NCI-H526 treated with DMSO at 0.1 percent for 48 hours (cell line): ENCODE data around the gene ABHD8.
"Not testable (repeated sequence)": the region's sequence is repeated elsewhere in the genome, so short reads cannot be mapped to it uniquely, and the experiment has no call there.

ENCODE experiments used
- DNase-seq: peaks from one replicate; lab custom pipeline; 2025; lab: John Stamatoyannopoulos, UW

ABHD8 gene

DNA sequence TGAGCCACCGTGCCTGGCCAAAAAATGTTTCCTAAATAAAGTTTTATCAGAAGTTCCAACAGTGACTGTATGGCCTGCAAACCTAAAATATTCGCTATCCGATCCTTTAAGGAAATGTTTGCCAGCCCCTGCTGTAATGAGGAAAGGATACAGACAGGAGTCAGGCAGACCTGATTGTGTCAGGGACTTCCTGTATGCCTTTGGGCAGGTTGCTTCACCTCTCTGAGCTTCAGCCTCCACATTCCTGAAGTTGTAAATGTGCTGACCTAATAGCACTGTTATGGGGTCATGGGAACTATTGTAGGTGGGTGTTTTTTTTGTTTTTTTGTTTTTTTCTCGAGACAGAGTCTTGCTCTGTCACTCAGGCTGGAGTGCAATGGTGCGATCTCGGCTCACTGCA is 6.2 kb downstream of the ABHD8 start:
- no peak for DNase-seq

DNA sequence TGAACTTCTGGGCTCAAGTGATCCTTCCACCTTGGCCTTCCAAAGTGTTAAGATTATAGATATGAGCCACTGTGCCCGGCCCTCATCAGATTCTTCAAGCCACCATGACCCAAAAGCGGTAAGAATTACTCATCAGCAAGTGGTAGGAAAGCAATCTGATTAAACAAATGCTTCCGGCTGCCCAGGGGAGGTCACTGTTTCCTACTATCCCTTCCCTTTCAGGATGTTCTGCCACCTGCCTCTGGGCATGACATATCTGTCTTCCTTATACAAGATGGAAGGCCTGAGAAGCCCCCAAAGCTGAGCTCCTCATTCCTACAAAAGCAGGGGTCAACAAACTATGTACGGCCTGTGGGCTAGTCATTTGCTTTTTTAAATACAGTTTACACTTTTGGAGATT is 7.0 kb downstream of the ABHD8 start:
- no peak for DNase-seq

DNA sequence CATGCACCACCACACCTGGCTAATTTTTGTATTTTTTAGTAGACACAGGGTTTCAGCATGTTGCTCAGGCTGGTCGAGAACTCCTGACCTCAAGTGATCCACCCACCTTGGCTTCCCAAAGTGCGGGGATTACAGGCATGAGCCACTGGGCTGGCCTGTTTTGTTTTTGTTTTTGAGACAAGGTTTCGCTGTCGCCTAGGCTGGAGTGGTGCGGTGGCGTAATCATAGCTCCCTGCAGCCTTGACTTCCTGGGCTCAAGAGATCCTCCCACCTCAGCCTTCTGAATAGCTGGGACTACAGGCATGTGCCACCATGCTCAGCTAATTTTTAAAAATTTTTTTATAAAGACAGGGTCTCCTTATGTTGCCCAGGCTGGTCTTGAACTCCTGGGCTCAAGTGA is 7.7 kb downstream of the ABHD8 start:
- DNase-seq = not testable (repeated sequence)

DNA sequence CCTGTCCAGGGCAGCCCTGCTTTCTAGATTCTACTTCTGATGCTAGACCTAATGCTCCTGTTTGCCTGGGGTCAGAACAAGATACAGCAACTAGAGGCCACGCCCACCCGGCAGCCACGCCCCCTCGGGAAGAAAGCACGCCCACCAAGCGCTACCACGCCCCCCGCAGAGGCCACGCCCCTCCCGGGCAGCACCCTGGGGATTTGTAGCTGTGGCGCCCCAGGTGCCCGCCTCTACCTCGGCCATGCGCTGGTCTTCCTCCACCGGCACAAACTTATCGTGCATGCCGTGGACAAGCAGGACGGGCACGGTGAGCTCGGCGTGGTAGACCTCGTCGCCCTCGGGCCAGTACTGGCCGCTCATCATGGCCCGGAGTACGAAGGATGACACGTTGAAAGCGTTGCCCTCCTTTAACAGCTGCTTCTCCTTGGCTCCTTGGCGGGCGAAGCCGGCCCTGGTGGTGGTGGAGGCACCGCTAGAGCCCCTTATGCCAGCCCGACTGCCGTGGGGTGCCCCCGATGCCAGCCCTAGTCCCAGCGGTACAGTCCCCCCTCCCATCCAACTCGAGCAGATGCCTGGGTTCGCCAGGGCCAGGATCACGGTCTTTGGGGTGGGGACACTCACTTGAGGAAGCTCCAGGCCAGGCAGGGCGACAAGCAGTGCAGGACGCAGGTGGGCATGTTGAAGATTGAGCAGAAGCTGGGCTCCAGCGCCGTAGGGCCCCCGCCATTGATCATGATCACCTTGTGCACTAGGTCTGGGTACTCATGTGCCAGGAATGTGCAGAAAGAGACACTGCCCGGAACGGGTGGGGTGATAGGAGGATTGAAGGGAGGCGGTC is 9.0 kb downstream of the ABHD8 start:
- no peak for DNase-seq

- DNase-seq = no peak
These were observed 9.6 kb downstream of the ABHD8 start for GRCh38 chr19:17293605-17294004.

DNA sequence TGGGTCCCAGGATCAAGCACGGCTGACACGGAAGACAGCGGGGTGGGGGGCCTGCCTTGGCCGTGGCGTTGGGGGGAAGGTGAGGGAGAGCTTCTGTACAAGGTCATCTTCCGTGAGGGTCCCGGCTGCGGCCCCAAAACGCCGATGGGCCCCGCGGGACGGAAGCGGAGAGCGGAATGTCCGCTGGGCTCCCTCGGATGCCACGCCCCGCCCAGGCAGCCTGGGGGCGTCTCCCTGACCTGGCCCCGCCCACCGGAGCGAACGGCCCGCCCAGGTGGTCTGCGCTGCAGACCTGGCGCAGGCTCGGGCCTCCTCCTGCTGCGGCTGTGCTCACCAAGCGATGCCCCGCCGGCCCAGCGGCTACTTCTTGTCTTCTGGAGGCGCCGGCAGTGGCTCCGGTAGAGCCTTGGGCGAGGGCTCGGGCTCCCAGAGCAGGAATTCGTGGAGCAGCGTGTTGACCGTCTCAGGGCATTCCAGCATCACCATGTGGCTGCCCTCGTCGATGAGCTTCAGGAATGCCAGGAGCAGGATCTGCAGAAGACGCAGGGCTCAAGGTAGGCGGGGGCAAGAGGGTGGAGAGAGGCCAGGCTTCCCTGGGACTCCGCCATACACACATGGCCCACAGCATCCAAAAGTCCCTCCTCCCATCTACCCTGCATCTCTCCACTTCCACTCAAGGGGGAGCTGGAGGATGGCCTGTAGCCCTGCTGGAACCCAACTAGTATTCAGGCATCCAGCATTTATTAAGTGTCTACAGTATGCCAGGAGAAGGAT is 10.7 kb downstream of the ABHD8 start:
- DNase-seq = peak; percentile 40

- DNase-seq = peak; percentile 2
These were observed 13.7 kb downstream of the ABHD8 start for GRCh38 chr19:17289489-17289888.

GRCh38 chr19:17286752-17287151 is 16.5 kb downstream of the ABHD8 start:
- DNase-seq = no peak

GRCh38 chr19:17286263-17286662 is 17.0 kb downstream of the ABHD8 start:
- no peak for DNase-seq

GRCh38 chr19:17285415-17286135 is 17.6 kb downstream of the ABHD8 start:
- DNase-seq = no peak

- no peak for DNase-seq
These were observed 19.7 kb downstream of the ABHD8 start for GRCh38 chr19:17283504-17283996.

- DNase-seq = peak; percentile 54
These were observed 20.6 kb downstream of the ABHD8 start for GRCh38 chr19:17282488-17283125.

- DNase-seq = no peak
These were observed 21.6 kb downstream of the ABHD8 start, which contains the start of gene ANKLE1 for GRCh38 chr19:17281391-17282304. Gene ANKLE1 (plus strand): TSS chr19:17281901. CDS start chr19:17281921, 20 bp downstream.

GRCh38 chr19:17279436-17279835 is 23.8 kb downstream of the ABHD8 start:
- no peak for DNase-seq

GRCh38 chr19:17275441-17276175 is 27.6 kb downstream of the ABHD8 start:
- DNase-seq = no peak

GRCh38 chr19:17274892-17275291 is 28.3 kb downstream of the ABHD8 start:
- not testable (repeated sequence) for DNase-seq

- DNase-seq = no peak
These were observed 34.5 kb downstream of the ABHD8 start for GRCh38 chr19:17268754-17269153.

GRCh38 chr19:17266975-17267788 is 36.0 kb downstream of the ABHD8 start, which contains the start of gene BABAM1:
Gene BABAM1 (plus strand): TSS chr19:17267443. CDS start chr19:17268807, 1,364 bp downstream.
- DNase-seq = peak; percentile 97

DNA sequence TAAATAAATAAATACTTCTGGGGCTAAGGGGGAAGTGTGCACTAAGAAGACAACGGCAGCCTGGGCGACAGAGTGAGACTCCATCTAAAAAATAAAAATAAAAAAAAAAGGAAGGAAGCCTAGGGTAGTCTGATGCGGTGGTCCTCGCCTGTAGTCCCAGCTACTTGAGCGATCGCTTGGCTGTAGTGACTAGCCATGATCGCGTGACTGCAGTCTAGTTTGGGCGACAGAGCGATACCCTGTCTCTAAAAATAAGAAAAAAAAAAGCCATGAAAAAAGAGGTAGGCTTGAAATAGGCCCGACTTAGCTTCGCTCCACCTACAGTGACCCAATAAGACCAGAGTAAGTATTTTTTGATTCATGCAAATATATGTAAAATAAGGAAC is 36.6 kb downstream of the ABHD8 start:
- DNase-seq = no peak
